K562 (cell line): ENCODE measurements around the gene MDP1. TPM values are rescaled to one million over a fixed set of nuclear protein-coding genes. Genes with fewer than 3 reads are reported as not detected.

ENCODE experiments used
- ADNP ChIP-seq: fragments of 200-800 bp; sonication (Bioruptor generic); IDR thresholded peaks from 2 replicates; pipeline ENCODE4 v1.6.1; 2016; ENCODE audit warnings: missing genetic modification characterization, missing compliant biosample characterization
- ARHGAP35 ChIP-seq: fragments of 450-650 bp; IDR thresholded peaks from 2 replicates; pipeline ENCODE4 v1.6.1; 2018; ENCODE audit not compliant: partially characterized antibody
- ARID1B ChIP-seq: fragments of 450-650 bp; IDR thresholded peaks from 2 replicates; pipeline ENCODE4 v1.6.1; 2016; ENCODE audit warnings: antibody characterized with exemption, mild to moderate bottlenecking, inconsistent platforms
- ARID3A ChIP-seq: IDR thresholded peaks from 2 replicates; pipeline ENCODE4 v1.6.1; 2012; ENCODE audit warnings: low read depth, low read length, improper control_type of control experiment, borderline replicate concordance
- ESRRB ChIP-seq: fragments of 250-450 bp; sonication (Bioruptor Pico); IDR thresholded peaks from 2 replicates; pipeline ENCODE4 v1.5.0; 2020; ENCODE audit warnings: mild to moderate bottlenecking, moderate library complexity, borderline replicate concordance
- HIVEP1 ChIP-seq: fragments of 250-450 bp; sonication (Bioruptor Pico); IDR thresholded peaks from 2 replicates; pipeline ENCODE4 v1.4.0; 2020; ENCODE audit warnings: mild to moderate bottlenecking
- MECOM ChIP-seq: fragments of 250-450 bp; sonication (Bioruptor Pico); IDR thresholded peaks from 2 replicates; pipeline ENCODE4 v1.8.0; 2022; ENCODE audit warnings: inconsistent platforms
- MEF2A ChIP-seq: IDR thresholded peaks from 2 replicates; pipeline ENCODE4 v1.6.1; 2011; ENCODE audit warnings: low read depth, mild to moderate bottlenecking, low read length, moderate library complexity; ENCODE audit not compliant: control insufficient read depth
- MYBL2 ChIP-seq, 2 experiments: fragments of 450-650 bp in 1 of 2; sonication (generic) in 1 of 2; formaldehyde crosslinking in 1 of 2; IDR thresholded peaks; 2 replicates each; pipeline versions ENCODE4 v1.6.1 to v1.8.1; 2017 to 2022; ENCODE audit warnings: borderline replicate concordance in 1 of 2, inconsistent platforms in 1 of 2, low read depth in 1 of 2, mild to moderate bottlenecking in 1 of 2, missing genetic modification reagents in 1 of 2, moderate library complexity in 1 of 2
- MYC ChIP-seq, 2 experiments: fragments of 250-450 bp in 1 of 2; sonication (Bioruptor Pico) in 1 of 2; IDR thresholded peaks; 2 replicates each; pipeline versions ENCODE4 v1.5.1 to v1.6.1; 2012 to 2021; ENCODE audit warnings: low read depth in 2 of 2, borderline replicate concordance in 1 of 2, improper control_type of control experiment in 1 of 2, low read length in 1 of 2, mild to moderate bottlenecking in 1 of 2, moderate library complexity in 1 of 2
- PCBP1 ChIP-seq: fragments of 200-400 bp; formaldehyde crosslinking; IDR thresholded peaks from 2 replicates; pipeline ENCODE4 v1.6.1; 2018; ENCODE audit warnings: mild to moderate bottlenecking, low read depth, low read length; ENCODE audit not compliant: poor library complexity, severe bottlenecking
- RHOXF2B ChIP-seq: fragments of 250-450 bp; sonication (Bioruptor Pico); conservative IDR thresholded peaks from 2 replicates; pipeline ENCODE4 v1.5.1; 2021
- RUNX1 ChIP-seq: sonication (generic); IDR thresholded peaks from 2 replicates; pipeline ENCODE4 v1.6.1; 2016; ENCODE audit warnings: antibody characterized with exemption, low read depth
- SPI1 ChIP-seq: IDR thresholded peaks from 2 replicates; pipeline ENCODE4 v1.6.1; 2011; ENCODE audit warnings: low read depth, low read length, control low read depth, borderline replicate concordance
- SREBF1 ChIP-seq: fragments of 150-350 bp; IDR thresholded peaks from 2 replicates; pipeline ENCODE4 v1.6.1; 2014; ENCODE audit warnings: antibody characterized with exemption, low read depth, low read length, borderline replicate concordance
- SRF ChIP-seq, 2 experiments: fragments of 250-450, 450-650 bp in 1 of 2; sonication (Bioruptor Pico) in 1 of 2; sonication (generic) in 1 of 2; formaldehyde crosslinking; IDR thresholded peaks; 2 replicates each; pipeline versions ENCODE4 v1.5.0 to v1.5.1; 2020 to 2022; ENCODE audit warnings: mild to moderate bottlenecking in 1 of 2, missing genetic modification reagents in 1 of 2
- TCF15 ChIP-seq: fragments of 250-450 bp; sonication (Bioruptor Pico); IDR thresholded peaks from 2 replicates; pipeline ENCODE4 v1.8.0; 2022; ENCODE audit warnings: moderate library complexity, mild to moderate bottlenecking, inconsistent platforms
- XRCC4 ChIP-seq: IDR thresholded peaks from one replicate; pipeline ENCODE4 v1.6.1; 2011; ENCODE audit not compliant: insufficient read depth, insufficient read length; ENCODE audit errors: extremely low read depth
- ZFP30 ChIP-seq: fragments of 250-450 bp; sonication (Bioruptor Pico); IDR thresholded peaks from 2 replicates; pipeline ENCODE4 v1.8.0; 2022; ENCODE audit warnings: moderate library complexity, mild to moderate bottlenecking, inconsistent platforms, borderline replicate concordance
- ZNF143 ChIP-seq: sonication (generic); formaldehyde crosslinking; IDR thresholded peaks from 2 replicates; pipeline ENCODE4 v1.9.0; 2022; ENCODE audit warnings: mild to moderate bottlenecking, missing genetic modification reagents
- ZNF239 ChIP-seq: fragments of 250-450 bp; sonication (Bioruptor Pico); IDR thresholded peaks from 2 replicates; pipeline ENCODE4 v1.4.0; 2020; ENCODE audit warnings: mild to moderate bottlenecking
- ZNF253 ChIP-seq: fragments of 250-450 bp; sonication (Bioruptor Pico); conservative IDR thresholded peaks from 2 replicates; pipeline ENCODE4 v1.6.1; 2021; ENCODE audit warnings: mild to moderate bottlenecking
- ZNF277 ChIP-seq: fragments of 250-450 bp; sonication (Bioruptor Pico); IDR thresholded peaks from 2 replicates; pipeline ENCODE4 v1.8.0; 2022; ENCODE audit warnings: inconsistent platforms, mild to moderate bottlenecking, moderate library complexity, borderline replicate concordance
- ZNF778 ChIP-seq: fragments of 450-650 bp; formaldehyde crosslinking; IDR thresholded peaks from 2 replicates; pipeline ENCODE4 v1.4.0; 2020; ENCODE audit warnings: mild to moderate bottlenecking, moderate library complexity
- polyA plus RNA-seq, 8 experiments: library from polyadenylated mRNA; depleted of rRNA in 4 of 8; stranded (reverse) in 5 of 8; unstranded in 3 of 8; fragments of >200 nt; fragmentation: Nextera tagmentation in 2 of 8; fragmentation: Illumina TruSeq in 1 of 8; extraction: Ambion mirVana in 2 of 8; extraction: Trizol in 1 of 8; gene quantifications; 2 replicates each; pipeline versions ENCODE4 v1.2.1 to v1.2.3, GENCODE V29; 2011 to 2014; ENCODE audit warnings: inconsistent platforms in 1 of 8, missing spikeins in 1 of 8
- total RNA-seq, 7 experiments: library from RNA; depleted of rRNA in 6 of 7; stranded (reverse); fragments of >200 nt in 6 of 7; fragmentation: Illumina TruSeq in 2 of 7; extraction: Trizol in 2 of 7; gene quantifications; 2 replicates each; pipeline versions ENCODE4 v1.2.1 to v1.2.3, GENCODE V29; 2011 to 2021; ENCODE audit warnings: low replicate concordance in 1 of 7

MDP1 gene
- total and polyA plus RNA-seq, 9 of the 15 experiments (the other 6 are each of a cell fraction or from before 2014, with no cell fraction given), result 2.7 to 29.6 (median 11.0) TPM

- no peak for TF ChIP-seq ARID3A
- TF ChIP-seq HIVEP1, result 0 out of 2 replicates have a peak, but pooled peaks have one; percentile 49
- TF ChIP-seq MEF2A, result no peak
- TF ChIP-seq XRCC4, result no peak
- no peak for TF ChIP-seq ZNF253 (CRISPR knock-in tag)
- no peak for TF ChIP-seq ZNF239
- no peak; a peak in 1 of 4 replicates for TF ChIP-seq SRF (CRISPR knock-in tag; IDR thresholded peaks at IDR 0.05)
- peak; percentile 54 for TF ChIP-seq MYC (IDR thresholded peaks at IDR 0.05; ENCODE audit: low read depth, low read length)
- TF ChIP-seq MYC (CRISPR knock-in tag; IDR thresholded peaks at IDR 0.05; ENCODE audit: borderline replicate concordance, low read depth), result no peak; the same call in 1 of the 2 replicates
- no peak for TF ChIP-seq ARID1B
- TF ChIP-seq MYBL2 (IDR thresholded peaks at IDR 0.05; ENCODE audit: low read depth), result no peak
- TF ChIP-seq MYBL2 (CRISPR knock-in tag; IDR thresholded peaks at IDR 0.05; ENCODE audit: borderline replicate concordance), result no peak
- no peak for TF ChIP-seq MECOM (CRISPR knock-in tag)
- TF ChIP-seq SPI1, result peak; percentile 50; the same call in 1 of the 2 replicates
- 0 out of 2 replicates have a peak, but pooled peaks have one; percentile 37 for TF ChIP-seq RUNX1
- TF ChIP-seq ZNF778 (CRISPR knock-in tag), result no peak
- no peak for TF ChIP-seq SREBF1
- no peak for TF ChIP-seq TCF15 (CRISPR knock-in tag)
- no peak for TF ChIP-seq ADNP
- TF ChIP-seq ZNF277, result no peak
- TF ChIP-seq ZNF143 (CRISPR knock-in tag), result no peak
- peak; percentile 97 for TF ChIP-seq PCBP1
- TF ChIP-seq ARHGAP35, result no peak
- no peak for TF ChIP-seq RHOXF2B (CRISPR knock-in tag)
- no peak for TF ChIP-seq ZFP30 (CRISPR knock-in tag)
- no peak for TF ChIP-seq ESRRB (CRISPR knock-in tag)
Observed at GRCh38 chr14:24195186-24196070, 20.4 kb downstream of the MDP1 start, which contains the start of gene TM9SF1 (continued).
